ENCODE data around the gene ARMC5.
A peak's percentile ranks its signal among the peaks of the same experiment; 100 is the strongest.
"Not testable (repeated sequence)": the region's sequence is repeated elsewhere in the genome, so short reads cannot be mapped to it uniquely, and the experiment has no call there.

The ARMC5 gene

DNA sequence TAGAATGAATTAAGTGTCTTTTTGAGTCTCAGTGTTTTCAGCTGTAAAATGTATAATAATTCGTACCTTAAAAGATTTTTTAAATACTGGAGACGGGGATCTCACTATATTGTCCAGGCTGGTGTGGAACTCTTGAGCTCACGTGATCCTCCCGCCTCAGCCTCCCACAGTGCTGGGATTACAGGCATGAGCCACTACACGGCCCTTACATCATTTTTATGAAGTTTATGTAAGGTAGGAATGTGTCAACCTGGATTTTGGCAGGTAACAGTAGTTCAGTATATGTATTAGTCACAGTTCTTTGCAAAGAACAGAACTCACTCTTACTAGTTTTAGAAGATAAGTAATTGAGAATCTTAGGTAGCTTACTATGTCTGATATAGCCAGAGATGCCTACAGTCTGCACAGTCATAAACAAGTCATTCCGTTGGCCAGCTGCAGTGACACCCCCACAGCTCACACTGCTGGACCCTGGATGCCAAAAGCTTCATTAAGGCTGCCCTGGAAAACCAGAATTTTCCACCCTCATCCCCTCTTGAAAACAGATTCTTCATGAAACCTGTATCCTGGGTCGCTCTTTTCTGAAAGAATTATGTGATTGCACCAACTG lies 30.6 kb upstream of the ARMC5 start:
- no peaks in the 10 kb centered on the region for H3K9me3 ChIP-seq (replicated peaks in 1 of 11)
- H3K27ac ChIP-seq = no peak overlapping the region
- no peak overlapping the region for H3K4me2 ChIP-seq
- H4K20me1 ChIP-seq = no peaks in the 10 kb centered on the region
- H3K27me3 ChIP-seq = no peaks in the 10 kb centered on the region
- no peak overlapping the region for H3K9ac ChIP-seq
- no peak for TF ChIP-seq Cebpa-rat (IDR thresholded peaks at IDR 0.05)
- H3K4me3 ChIP-seq = no peak overlapping the region
- no peaks in the 10 kb centered on the region for H3K36me3 ChIP-seq
- no peaks in the 10 kb centered on the region for H3K4me1 ChIP-seq

DNA sequence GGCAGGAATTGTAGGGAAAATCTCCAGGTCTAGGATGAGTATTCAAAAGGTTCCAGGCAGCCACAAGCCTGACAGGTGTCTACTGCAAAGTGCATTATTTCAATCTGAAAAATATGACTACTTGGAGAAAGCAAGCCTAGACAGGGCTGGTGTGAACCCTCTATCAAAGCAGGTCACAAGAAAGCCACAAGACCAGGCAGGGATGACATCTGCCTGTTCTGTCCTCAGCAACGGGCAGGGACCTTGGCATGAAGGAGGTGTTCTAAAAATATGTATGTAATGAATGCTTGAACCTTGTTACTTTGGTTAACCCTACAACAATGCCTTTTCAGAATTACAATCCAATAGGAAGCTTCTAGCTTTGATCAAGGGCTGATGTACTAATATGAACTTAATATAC lies 30.0 kb upstream of the ARMC5 start:
- Histone ChIP-seq H3K27ac (no peak overlapping the region), H3K27me3 (no peaks in the 10 kb centered on the region), H3K36me3 (no peaks in the 10 kb centered on the region), H3K4me1 (no peaks in the 10 kb centered on the region), H3K4me3 (no peak overlapping the region), H3K9ac (no peak overlapping the region), H4K20me1 (no peaks in the 10 kb centered on the region), H3K4me2 (no peak overlapping the region), H3K9me3 (replicated peaks in 1 of 11) (no peaks in the 10 kb centered on the region)
- no peak for TF ChIP-seq Cebpa-rat (IDR thresholded peaks at IDR 0.05)

DNA sequence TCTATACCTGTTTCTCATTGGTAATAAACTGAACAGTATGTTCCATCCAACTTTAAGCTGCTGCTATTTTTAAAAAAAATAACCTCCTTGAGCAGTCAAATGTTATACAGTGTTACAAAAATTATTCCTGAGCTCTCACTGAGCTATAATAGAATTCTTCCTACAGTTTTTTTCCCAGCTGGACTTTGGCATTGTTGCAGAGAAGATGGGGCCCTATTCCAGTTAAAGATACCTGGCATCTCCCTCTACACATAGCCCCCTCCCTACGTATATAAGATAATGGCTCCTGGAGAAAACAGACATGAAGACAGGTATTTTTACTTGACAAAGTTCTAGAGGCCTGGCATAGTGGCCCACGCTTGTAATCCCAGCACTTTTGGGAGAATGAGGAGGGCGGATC lies 29.5 kb upstream of the ARMC5 start:
- H3K4me3 ChIP-seq = no peak overlapping the region
- no peaks in the 10 kb centered on the region for H3K4me1 ChIP-seq
- H3K9ac ChIP-seq = no peak overlapping the region
- no peaks in the 10 kb centered on the region for H4K20me1 ChIP-seq
- no peaks in the 10 kb centered on the region for H3K27me3 ChIP-seq
- TF ChIP-seq Cebpa-rat (IDR thresholded peaks at IDR 0.05) = no peak
- no peaks in the 10 kb centered on the region for H3K9me3 ChIP-seq (replicated peaks in 1 of 11)
- H3K27ac ChIP-seq = no peak overlapping the region
- no peak overlapping the region for H3K4me2 ChIP-seq
- H3K36me3 ChIP-seq = no peaks in the 10 kb centered on the region

DNA sequence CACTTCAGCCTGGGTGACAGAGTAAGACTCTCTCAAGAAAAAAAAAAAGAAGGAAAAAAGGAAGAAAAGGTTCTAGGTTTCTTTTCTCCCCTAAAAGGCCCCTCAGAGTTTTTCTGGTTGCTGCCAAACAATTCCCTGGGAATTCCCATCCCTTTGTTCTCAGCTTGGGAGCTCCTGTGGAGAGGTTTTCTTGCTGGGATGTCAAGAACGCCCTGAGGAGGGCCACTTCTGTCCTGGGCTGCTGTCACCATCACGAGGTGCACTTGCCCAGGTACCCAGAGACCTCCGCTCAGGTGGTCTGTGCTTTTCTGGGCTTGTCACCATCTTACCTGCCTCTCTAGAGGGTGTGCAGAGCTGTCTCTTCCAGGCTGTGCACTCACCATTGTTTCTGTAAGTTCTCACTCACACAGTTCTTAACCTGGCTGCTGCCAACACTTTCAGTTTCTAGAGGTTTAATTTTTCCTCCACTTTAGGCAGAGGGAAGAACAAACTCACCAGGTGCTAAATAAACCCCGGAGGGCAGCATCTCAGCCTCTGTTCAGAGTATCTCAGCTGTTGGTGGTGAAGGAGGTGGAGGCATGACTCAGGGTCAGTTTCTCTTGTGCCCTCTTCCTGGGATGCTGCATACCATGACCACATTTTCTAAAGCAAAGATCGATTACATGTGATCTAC lies 28.8 kb upstream of the ARMC5 start:
- no peak overlapping the region for H3K4me2 ChIP-seq
- H3K9ac ChIP-seq = no peak overlapping the region
- H3K9me3 ChIP-seq (replicated peaks in 1 of 11) = no peaks in the 10 kb centered on the region
- no peaks in the 10 kb centered on the region for H3K36me3 ChIP-seq
- H3K27me3 ChIP-seq = no peaks in the 10 kb centered on the region
- no peaks in the 10 kb centered on the region for H3K4me1 ChIP-seq
- H4K20me1 ChIP-seq = no peaks in the 10 kb centered on the region
- H3K4me3 ChIP-seq = no peak overlapping the region
- H3K27ac ChIP-seq = no peak overlapping the region
- TF ChIP-seq Cebpa-rat (IDR thresholded peaks at IDR 0.05) = no peak

DNA sequence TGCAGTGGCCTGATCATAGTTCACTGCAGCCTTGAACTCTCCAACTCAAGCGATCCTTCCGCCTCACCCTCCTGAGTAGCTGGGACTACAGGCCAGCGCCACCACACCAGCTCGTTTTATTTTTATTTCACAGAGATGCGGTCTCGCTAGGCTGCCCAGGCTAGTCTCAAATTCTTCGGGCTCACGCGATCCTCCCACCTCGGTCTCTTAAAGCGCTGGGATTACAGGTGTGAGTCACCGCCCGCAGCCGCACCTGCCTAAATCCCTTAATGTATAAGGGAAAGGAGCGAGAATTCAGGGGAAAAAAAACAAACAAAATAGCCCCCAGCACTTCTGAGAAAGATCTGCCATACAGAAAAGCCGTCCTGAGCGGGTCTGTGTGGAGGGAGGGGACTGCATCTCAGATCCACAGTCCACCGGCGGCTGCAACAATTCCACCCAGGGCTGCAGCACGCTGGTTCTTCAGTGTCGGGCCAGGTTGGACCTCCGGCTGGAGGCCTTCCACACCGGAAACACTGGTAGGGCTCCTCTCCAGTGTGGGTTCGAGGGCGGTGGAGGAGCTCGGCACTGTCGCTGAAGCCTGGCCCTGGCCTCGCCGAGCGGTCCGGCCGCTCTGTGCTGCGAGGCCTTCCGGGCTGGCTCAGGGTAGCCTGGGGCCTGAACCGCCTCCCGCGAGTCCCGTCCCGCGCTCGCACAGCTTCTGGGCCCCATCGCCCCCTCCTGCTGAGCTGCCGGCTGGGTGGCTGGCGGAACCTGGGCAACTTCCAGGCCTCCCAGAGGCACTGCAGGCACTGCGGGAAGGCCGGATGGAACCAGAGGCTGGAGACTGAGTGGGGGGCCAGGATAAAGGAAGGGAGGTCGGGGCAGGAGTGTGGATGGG lies 23.7 kb upstream of the ARMC5 start:
- Histone ChIP-seq H3K4me3 (no peak overlapping the region), H3K9ac (no peak overlapping the region)

DNA sequence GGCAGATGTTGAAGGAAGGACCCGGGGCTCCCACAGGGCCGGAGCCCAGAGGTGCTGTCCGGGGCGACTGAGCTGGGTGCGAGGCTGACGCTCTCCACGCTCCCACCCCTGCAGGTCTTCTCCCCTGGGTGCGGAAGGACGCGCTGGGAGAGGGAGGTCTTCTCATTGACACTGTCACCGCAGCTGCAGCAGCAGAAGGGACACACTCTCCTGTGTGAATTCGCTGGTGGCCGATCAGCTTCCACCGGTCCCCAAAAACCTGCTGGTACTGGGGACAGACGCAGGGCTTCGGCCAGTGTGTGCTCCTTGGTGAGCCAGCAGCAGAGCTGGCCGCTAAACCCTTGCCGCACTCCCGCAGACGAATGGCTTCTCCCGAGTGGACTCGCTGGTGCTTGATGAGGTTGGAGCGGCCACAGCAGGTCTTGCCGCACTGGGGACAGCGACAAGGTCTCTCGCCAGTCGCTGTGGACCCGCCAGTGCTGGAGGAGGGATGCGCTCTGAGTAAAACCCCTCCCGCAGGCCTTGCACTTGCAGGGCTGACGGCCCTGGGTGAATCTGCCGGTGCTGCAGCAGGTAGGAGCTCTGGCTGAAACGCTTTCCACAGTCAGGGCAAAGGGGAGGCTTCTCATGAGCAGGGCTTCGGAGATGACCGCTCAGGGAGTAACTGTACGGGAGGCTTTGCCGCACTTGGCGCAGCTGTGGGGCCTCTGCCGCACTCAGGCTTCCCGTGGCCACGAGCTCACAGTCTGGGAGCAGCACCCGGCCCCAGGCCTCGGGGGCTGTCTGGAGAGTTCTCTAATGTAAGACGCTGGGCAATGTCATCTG lies 22.9 kb upstream of the ARMC5 start:
- Histone ChIP-seq H3K4me2 (no peak overlapping the region), H3K4me1 (peaks cover 0 to 7% (median 0%) of the 10 kb centered on the region in 10 experiments; a peak in 6 of 20 replicates), H3K36me3 (no peaks in the 10 kb centered on the region), H3K27ac (no peak overlapping the region), H3K9ac (no peak overlapping the region), H3K4me3 (no peak overlapping the region), H4K20me1 (no peaks in the 10 kb centered on the region), H3K27me3 (no peaks in the 10 kb centered on the region), H3K9me3 (replicated peaks in 1 of 11) (no peaks in the 10 kb centered on the region)
- TF ChIP-seq Cebpa-rat (IDR thresholded peaks at IDR 0.05) = no peak

More for the DNA sequence above, 23.7 kb upstream of the ARMC5 start:
- TF ChIP-seq Cebpa-rat (IDR thresholded peaks at IDR 0.05) = no peak
- peaks cover 0 to 7% (median 0%) of the 10 kb centered on the region in 10 experiments; a peak in 6 of 20 replicates for H3K4me1 ChIP-seq
- no peak overlapping the region for H3K27ac ChIP-seq
- H4K20me1 ChIP-seq = no peaks in the 10 kb centered on the region
- H3K36me3 ChIP-seq = no peaks in the 10 kb centered on the region
- H3K9me3 ChIP-seq (replicated peaks in 1 of 11) = no peaks in the 10 kb centered on the region
- H3K27me3 ChIP-seq = no peaks in the 10 kb centered on the region
- no peak overlapping the region for H3K4me2 ChIP-seq

DNA sequence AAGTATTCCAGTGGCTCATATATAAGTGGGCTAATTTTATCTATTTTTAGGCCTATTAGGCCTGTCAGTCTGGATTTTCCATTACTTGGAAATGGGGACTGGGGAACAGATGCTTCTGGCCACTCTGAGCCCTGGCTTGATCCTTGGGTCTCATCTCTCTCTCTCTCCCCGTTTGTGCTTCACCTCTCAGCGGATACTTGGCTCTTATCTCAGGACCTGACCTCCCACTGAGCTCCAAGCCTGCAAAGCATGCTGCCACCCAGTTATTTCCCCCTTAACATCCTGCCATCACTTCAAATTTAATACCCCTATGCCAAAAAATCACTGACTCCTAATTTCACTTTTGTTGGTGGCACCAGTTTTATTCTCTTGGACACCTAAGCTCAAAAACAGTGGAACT lies 20.9 kb upstream of the ARMC5 start:
- Histone ChIP-seq H3K9me3 (replicated peaks in 1 of 11) (no peaks in the 10 kb centered on the region), H3K4me1 (peaks cover 6 to 17% (median 10%) of the 10 kb centered on the region in 10 experiments; a peak in 16 of 20 replicates), H3K36me3 (no peaks in the 10 kb centered on the region), H3K9ac (no peak overlapping the region), H3K27ac (no peak overlapping the region), H3K4me2 (no peak overlapping the region), H3K4me3 (no peak overlapping the region), H3K27me3 (no peaks in the 10 kb centered on the region), H4K20me1 (no peaks in the 10 kb centered on the region)
- no peak for TF ChIP-seq Cebpa-rat (IDR thresholded peaks at IDR 0.05)

DNA sequence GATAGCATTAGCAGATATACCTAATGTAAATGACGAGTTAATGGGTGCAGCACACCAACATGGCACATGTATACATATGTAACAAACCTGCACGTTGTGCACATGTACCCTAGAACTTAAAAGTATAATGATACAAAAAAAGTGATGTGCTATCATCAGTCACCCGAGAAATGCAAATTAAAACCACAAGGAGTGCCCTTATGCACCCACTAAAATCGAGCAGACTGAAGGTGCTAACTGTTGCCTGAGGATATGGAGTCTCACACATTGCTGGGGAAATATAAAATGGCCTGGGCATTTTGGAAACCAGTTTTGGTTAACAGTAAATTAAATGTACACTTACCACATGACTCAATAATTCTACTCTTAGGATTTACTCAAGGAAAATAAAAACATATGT lies 20.3 kb upstream of the ARMC5 start:
- not testable (repeated sequence) for H3K27me3 ChIP-seq; H3K4me3 ChIP-seq; H3K9ac ChIP-seq; H3K9me3 ChIP-seq (replicated peaks in 1 of 11); H3K36me3 ChIP-seq; H3K27ac ChIP-seq; H4K20me1 ChIP-seq
- Histone ChIP-seq H3K4me2 (peak overlapping the region in 3 of 11 experiments; percentile 16 to 36 (median 31); a peak in 5 of 22 replicates), H3K4me1 (peaks cover 6 to 17% (median 10%) of the 10 kb centered on the region in 10 experiments; a peak in 16 of 20 replicates)

DNA sequence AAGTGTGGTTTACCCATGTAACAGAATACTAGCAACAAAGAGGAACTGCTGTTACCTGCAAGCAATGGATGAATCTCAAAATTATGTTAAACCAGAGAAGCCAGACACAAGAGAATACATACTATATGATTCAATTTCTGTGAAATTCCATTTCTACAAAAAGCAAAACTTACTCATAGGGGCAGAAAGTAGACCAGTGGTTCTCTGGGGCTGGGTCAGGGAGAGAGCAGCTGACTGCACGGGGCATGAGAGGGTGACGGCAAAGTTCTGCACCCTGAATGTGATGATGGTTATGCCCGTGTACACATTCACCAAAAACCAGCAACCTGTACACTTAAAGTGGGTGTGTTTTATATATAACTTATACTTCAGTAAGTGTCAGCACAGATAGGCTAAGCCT lies 19.8 kb upstream of the ARMC5 start:
- H4K20me1 ChIP-seq = no peaks in the 10 kb centered on the region

More for the DNA sequence above, 19.8 kb upstream of the ARMC5 start:
- Histone ChIP-seq H3K9ac (no peak overlapping the region), H3K36me3 (no peaks in the 10 kb centered on the region), H3K27ac (no peak overlapping the region), H3K9me3 (replicated peaks in 1 of 11) (no peaks in the 10 kb centered on the region), H3K27me3 (no peaks in the 10 kb centered on the region), H3K4me1 (peaks cover 6 to 17% (median 10%) of the 10 kb centered on the region in 10 experiments; a peak in 16 of 20 replicates), H3K4me2 (peak overlapping the region in 3 of 11 experiments; percentile 16 to 36 (median 31); a peak in 5 of 22 replicates), H3K4me3 (no peak overlapping the region)
- TF ChIP-seq Cebpa-rat (IDR thresholded peaks at IDR 0.05) = no peak
